IPS DF 19.7 (cell line): ENCODE results near the gene PDCD1.
"Not testable (repeated sequence)": the region's sequence is repeated elsewhere in the genome, so short reads cannot be mapped to it uniquely, and the experiment has no call there.

Experiments used
- DNase-seq: peaks from one replicate; pipeline ENCODE4 v3.0.0-alpha.2; 2013; ENCODE audit warnings: low read depth, low spot score

The PDCD1 gene

GRCh38 chr2:241833756-241834526 lies 24.8 kb downstream of the PDCD1 start:
- not testable (repeated sequence) for DNase-seq

- DNase-seq, result no peak
Observed at GRCh38 chr2:241833101-241833663, 25.5 kb downstream of the PDCD1 start.

- no peak for DNase-seq
Observed at GRCh38 chr2:241827394-241827793, 31.3 kb downstream of the PDCD1 start.

DNA sequence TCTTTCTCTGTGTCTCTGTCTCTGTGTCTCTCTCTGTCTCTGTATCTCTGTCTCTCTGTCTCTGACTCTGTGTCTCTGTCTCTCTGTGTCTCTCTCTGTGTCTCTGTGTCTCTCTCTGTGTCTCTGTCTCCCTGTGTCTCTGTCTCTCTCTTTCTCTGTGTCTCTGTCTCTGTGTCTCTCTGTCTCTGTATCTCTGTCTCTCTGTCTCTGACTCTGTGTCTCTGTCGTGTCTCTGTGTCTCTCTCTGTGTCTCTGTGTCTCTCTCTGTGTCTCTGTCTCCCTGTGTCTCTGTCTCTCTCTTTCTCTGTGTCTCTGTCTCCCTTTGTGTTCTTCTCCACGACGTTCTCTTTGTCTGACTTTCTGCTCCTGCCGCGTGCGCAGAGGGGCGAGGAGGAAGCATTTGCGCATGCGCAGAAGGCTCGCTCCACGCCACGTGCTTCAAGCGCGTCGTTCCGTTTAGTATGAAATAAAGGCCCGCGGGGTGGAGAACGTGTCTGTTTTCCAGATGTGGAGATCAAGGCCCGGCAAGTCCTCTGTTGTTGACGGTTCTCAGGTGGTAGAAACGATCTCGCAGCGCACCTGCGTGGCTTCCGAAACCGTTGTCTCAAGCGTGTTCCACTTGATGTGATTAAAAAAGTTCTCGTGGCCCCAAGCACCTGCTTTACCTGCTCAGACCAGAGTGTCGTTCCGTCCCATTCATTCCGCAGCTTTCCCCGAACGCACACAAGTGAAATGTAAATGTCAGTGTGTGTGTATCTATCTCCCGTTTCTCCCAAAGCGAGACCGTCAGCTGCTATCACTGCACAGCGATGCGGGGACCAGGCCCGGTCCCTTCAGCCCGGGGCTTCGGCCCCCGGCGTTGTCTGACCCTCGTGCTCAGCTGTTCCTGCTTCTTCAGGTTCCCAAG lies 34.9 kb downstream of the PDCD1 start:
- DNase-seq, result not testable (repeated sequence)

GRCh38 chr2:241822264-241822623 lies 36.5 kb downstream of the PDCD1 start:
- no peak for DNase-seq

- DNase-seq, result no peak
Observed at GRCh38 chr2:241821460-241822263, 37.0 kb downstream of the PDCD1 start.

- DNase-seq, result no peak
Observed at GRCh38 chr2:241820625-241821384, 37.9 kb downstream of the PDCD1 start.

DNA sequence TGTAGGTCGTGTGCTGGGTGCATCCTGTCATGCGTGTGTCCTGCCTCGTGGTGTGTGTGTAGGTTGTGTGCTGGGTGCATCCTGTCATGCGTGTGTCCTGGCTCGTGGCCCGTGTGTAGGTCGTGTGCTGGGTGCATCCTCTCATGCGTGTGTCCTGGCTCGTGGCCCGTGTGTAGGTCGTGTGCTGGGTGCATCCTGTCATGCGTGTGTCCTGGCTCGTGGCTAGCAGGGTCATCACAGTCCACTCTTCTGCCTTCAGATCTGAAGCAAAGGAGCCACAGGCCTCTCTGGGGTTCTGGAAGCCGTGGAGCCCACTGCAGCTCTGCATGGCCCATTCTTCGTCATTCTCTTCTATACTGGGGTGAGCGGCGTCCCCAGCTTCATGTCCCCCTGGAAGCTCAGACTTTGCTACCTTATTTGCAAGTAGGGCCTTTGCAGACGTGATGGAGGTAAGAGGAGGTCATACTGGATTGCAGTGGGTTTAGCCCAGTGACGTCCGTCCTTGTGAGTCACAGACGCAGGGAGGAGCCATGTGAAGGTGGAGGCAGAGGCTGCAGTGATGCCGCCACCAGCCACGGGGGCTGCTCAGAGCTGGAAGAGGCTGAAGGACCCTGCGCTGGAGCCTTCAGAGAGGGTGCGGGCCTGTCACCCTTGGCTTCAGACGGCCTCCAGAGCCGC lies 38.6 kb downstream of the PDCD1 start:
- not testable (repeated sequence) for DNase-seq

DNA sequence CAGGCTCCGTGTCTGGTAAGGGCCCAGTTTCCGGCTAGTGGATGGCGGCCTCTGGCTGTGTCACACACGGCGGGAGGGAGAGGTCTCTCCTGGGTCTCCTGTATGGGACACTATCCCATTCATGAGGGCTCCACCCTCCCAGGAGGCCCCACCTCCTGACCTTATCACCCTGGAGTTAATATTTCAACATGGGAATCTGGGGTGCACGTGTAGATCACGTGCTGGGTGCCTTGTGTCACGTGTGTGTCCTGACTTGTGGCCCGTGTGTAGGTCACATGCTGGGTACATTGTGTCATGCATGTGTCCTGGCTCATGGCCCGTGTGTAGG lies 39.8 kb downstream of the PDCD1 start:
- no peak for DNase-seq

DNA sequence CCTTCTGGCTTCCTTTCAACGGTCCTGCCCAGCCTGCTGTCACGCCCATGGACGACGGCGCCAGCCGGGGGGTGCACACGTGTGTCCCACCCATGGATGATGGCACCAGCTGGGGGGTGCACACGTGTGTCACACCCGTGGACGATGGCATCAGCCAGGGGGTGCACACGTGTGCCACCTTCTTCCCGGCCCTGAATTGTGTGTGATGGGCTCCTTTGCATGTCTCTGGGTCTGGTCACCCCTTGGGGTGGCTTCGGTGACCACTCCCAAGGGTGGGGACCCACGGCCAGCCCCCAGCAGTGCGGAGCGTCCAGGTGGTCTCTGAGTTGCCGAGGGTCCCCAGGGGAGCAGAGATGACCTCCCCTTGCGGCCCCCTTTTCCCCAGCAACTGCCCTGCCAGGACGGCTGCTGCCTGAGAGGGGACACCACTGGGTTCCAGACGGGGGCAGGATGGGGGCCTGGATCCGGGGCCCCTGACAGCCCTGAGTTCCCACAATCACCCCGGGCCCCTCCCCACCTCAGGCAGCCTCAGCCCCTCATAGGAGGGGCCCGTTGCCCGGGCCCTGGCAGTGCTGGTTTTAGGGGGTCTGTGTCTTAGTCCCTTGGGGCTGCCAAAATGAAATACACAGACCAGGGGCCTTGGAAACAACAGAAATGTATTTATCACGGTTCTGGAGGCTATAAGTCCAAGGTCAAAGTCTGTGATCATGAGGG lies 40.3 kb downstream of the PDCD1 start:
- DNase-seq, result no peak

DNA sequence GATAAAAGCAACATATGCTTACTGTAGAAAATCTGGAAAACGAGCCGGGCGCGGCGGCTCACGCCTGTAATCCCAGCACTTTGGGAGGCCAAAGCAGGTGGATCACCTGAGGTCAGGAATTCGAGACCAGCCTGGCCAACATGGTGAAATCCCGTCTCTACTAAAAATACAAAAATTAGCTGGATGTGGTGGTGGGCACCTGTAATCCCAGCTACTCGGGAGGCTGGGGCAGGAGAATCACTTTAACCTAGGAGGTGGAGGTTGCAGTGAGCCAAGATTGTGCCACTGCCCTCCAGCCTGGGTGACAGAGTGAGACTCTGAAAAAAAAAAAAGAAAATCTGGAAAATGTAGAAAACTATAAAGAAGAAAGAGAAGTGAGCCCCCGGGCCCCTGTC lies 40.9 kb downstream of the PDCD1 start:
- not testable (repeated sequence) for DNase-seq

GRCh38 chr2:241817126-241817820 lies 41.4 kb downstream of the PDCD1 start:
- DNase-seq, result no peak

GRCh38 chr2:241816431-241817121 lies 42.1 kb downstream of the PDCD1 start:
- no peak for DNase-seq

GRCh38 chr2:241815477-241816430 lies 42.9 kb downstream of the PDCD1 start:
- DNase-seq, result no peak

DNA sequence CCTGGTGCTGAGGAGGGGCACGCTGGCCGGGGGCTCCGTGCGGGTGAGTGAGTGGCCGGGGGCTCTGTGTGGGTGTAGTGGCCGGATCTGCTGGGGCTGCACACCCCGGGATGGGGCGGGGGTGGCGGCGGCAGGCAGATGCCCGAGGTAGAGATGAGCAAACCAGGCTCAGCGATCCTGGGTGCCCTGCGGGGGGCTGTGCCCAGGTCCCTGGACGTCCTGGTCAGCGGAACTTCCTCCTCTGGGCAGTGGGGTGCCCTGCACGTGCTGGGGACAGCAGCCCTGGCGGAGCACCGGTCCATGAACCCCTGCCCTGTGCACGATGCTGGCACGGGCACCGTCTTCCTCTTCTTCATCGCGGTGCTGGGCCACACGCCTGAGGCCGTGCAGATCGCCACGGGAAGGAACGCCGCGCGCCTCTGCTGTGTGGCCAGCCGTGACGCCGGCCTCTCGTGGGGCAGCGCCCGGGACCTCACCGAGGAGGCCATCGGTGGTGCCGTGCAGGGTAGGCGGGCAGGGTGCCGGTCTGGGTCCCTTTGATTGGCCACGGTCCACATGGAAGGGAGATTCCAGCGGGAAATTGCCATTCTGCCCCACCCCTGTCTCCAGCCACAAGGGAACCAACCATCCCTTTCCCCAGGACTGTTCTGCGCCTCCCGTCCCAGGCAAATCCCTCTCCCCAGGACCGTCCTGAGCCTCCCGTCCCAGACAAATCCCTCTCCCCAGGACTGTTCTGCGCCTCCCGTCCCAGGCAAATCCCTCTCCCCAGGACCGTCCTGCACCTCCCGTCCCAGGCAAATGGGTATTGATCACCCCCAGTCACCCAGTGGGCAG lies 43.8 kb downstream of the PDCD1 start:
- DNase-seq, result no peak

GRCh38 chr2:241814393-241814642 lies 44.4 kb downstream of the PDCD1 start:
- no peak for DNase-seq
